ENCODE results near the gene EVL. TPM values are rescaled to one million over a fixed set of nuclear protein-coding genes. Genes with fewer than 3 reads are reported as not detected.

The EVL gene
- polyA plus RNA-seq, 3 donors: 35.3 to 37.8 (median 36.5) TPM

DNA sequence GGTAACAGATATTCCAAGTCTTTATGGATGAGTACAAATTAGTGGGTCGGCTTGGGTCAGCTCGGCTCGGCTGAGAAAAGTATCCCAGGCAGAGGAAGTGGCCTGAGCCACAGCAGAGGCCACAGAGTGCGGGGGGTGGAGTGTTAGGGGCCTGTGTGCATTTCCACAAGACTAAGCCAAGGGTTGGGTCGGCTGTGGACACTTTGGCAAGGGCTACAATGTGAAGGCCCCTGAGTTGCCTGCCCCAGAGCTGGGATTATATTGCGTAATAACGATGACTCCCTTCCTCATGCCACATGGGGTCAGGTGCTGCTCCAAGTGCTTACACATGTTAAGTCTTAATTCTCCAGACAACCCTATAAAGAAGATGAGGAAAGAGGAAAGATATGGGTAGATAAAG is 11.4 kb downstream of the EVL start:
- WGBS, 3 donors: 37 to 78% (median 41%) methylated on average over 7 of the region's 7 CpGs

GRCh38 chr14:100077441-100077840 is 12.2 kb downstream of the EVL start:
- no peak overlapping the region for H3K27ac ChIP-seq (ENCODE audit: low read depth, low read length)
- 96% methylated on average over 9 of the region's 9 CpGs for WGBS, 3 donors

More for the DNA sequence above, 11.4 kb downstream of the EVL start:
- no peak overlapping the region for H3K27ac ChIP-seq (ENCODE audit: low read depth, low read length)

GRCh38 chr14:100078216-100078803 is 13.1 kb downstream of the EVL start:
- 61 to 81% (median 67%) methylated on average over 10 of the region's 10 CpGs for WGBS, 3 donors
- H3K27ac ChIP-seq (ENCODE audit: low read depth, low read length): no peak overlapping the region

DNA sequence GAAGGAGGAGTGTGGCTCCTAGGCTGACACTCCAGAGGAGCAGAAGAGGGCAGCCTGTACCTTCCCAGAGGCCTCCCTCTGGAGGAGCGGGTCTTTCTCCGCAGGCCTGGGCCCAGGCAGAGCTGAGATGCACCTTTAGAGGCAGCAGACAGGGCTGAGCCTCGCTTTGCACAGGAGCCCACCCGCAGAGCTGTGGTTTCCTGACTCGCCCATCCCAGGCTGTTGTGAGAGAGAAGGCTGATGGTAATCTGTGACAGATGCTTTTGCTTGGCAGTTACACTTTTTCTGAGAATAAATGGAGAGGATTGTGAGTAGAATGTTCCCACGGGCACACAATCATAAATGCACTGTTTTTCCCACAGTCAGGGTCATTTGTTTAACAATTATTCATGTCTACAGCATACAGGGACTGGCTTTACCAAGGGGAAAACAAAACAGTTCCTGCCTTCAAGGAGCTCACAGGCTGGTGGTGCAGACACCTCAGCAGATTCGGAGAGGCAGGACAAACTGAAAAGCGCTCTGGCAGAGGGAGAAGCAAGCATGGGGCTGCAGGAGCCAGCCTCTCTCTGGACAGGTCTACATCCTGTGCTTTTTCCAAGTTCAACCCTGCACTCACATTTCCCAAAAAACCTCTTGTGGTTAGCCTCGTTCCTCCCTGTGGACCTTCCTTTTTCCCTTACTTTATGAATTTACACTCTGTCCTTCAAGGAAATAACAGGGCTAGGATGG is 13.9 kb downstream of the EVL start:
- WGBS, 3 donors: 43 to 71% (median 45%) methylated on average over 9 of the region's 9 CpGs
- H3K27ac ChIP-seq (ENCODE audit: low read depth, low read length): no peak overlapping the region

GRCh38 chr14:100079726-100080005 is 14.4 kb downstream of the EVL start:
- no peak overlapping the region for H3K27ac ChIP-seq (ENCODE audit: low read depth, low read length)
- 69 to 82% (median 71%) methylated on average over 5 of the region's 5 CpGs for WGBS, 3 donors

GRCh38 chr14:100080206-100080605 is 15.0 kb downstream of the EVL start:
- 86 to 93% (median 91%) methylated on average over 5 of the region's 5 CpGs for WGBS, 3 donors
- H3K27ac ChIP-seq (ENCODE audit: low read depth, low read length): no peak overlapping the region

DNA sequence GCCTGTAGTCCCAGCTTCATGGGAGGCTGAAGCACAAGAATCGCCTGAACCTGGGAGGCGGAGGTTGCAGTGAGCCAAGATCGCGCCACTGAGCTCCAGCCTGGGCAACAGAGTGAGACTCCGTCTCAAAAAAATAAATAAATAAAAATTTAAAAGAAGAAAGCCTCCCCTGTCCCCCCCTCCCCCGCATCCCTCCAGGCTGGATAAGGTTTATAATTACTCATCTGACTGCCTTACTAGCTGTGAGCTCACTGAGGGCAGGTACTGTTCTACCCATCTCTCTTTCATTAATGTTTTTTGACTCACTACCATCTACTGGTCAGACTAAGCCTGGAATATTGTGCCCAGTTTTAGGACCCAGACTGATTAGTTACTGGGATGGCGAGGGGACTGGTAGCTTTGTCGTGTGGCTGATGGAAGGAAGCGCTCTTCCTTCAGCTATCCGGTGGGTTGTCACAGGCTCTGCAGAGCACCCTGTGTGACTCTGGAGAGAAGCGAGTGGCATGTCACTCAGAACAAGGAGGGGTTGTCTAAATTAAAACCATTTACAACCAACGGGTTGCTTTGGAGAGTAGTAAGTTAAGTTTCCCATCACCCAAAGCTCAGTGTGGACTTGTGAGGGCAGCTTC is 16.9 kb downstream of the EVL start:
- WGBS, 3 donors: 82 to 94% (median 84%) methylated on average over 12 of the region's 12 CpGs
- no peak overlapping the region for H3K27ac ChIP-seq (ENCODE audit: low read depth, low read length)

DNA sequence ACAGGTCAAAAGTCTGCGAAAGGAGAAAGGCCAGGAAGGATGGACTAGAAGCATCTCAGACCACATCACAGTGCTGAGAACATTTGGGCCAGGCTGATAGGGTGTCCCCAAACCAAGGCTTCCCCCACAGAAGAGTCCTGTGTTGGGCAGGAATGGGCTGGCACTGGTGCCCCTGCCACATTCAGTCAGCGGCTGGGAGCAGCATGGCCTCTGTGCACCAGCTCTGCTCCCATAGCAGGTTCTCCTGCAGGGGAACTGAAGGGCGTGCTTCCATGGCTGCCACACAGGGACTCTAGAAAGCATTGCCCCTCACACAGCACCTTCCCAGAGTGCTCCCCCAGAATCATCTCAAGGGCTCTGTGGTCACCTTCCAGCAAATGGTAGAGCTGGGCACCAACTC is 17.5 kb downstream of the EVL start:
- no peak overlapping the region for H3K27ac ChIP-seq (ENCODE audit: low read depth, low read length)
- WGBS, 3 donors: 87 to 98% (median 89%) methylated on average over 3 of the region's 3 CpGs

- H3K27ac ChIP-seq (ENCODE audit: low read depth, low read length): no peak overlapping the region
- 67 to 82% (median 79%) methylated on average over 2 of the region's 2 CpGs for WGBS, 3 donors
Measured at GRCh38 chr14:100083706-100084105, 18.5 kb downstream of the EVL start.

- 93 to 96% (median 96%) methylated on average over 10 of the region's 10 CpGs for WGBS, 3 donors
Measured at GRCh38 chr14:100084591-100084990, 19.4 kb downstream of the EVL start.

DNA sequence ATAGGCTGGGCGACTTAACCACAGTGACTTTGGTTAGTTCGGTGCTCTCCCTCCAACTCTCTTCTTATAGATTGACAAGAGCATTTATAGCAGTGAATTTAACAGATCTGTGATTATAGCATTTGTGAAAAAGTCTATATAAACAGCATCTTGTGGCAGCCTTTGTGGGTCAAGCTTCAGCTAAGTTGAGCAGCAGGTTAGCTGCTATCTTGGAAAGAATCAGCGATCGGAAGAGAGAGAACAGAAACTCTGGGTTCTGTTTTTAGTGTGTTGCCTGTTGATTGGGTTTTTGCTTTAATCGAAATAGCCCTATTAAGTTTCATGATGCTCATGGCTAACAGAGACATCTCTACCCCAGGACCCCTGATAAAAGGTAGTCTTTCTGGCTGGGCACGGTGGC is 20.2 kb downstream of the EVL start:
- 95 to 97% (median 95%) methylated on average over 6 of the region's 6 CpGs for WGBS, 3 donors
- H3K27ac ChIP-seq (ENCODE audit: low read depth, low read length): no peak overlapping the region

More at GRCh38 chr14:100084591-100084990, 19.4 kb downstream of the EVL start:
- no peak overlapping the region for H3K27ac ChIP-seq (ENCODE audit: low read depth, low read length)

- H3K27ac ChIP-seq (ENCODE audit: low read depth, low read length): no peak overlapping the region
- WGBS, 3 donors: 58 to 95% (median 66%) methylated on average over 5 of the region's 5 CpGs
Measured at GRCh38 chr14:100086361-100086760, 21.1 kb downstream of the EVL start.

DNA sequence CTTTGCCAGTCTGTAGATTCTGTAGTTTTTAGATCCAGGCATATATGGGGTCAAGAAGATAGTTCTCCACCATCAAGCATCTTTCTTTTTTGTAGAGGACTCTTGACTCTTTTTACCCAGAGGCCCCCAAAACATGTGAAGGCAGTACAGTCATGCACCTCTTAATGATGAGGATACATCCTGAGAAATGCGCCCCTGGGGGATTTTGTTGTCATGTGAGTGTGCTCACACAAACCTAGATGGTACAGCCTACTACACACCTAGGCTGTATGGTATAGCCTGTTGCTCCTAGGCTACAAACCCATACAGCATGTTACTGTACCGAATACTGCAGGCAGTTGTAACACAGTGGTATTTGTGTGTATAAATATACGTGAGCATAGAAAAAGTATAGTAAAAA is 23.0 kb downstream of the EVL start:
- H3K27ac ChIP-seq (ENCODE audit: low read depth, low read length): no peak overlapping the region
- WGBS, 3 donors: 94 to 96% (median 95%) methylated on average over 3 of the region's 3 CpGs

DNA sequence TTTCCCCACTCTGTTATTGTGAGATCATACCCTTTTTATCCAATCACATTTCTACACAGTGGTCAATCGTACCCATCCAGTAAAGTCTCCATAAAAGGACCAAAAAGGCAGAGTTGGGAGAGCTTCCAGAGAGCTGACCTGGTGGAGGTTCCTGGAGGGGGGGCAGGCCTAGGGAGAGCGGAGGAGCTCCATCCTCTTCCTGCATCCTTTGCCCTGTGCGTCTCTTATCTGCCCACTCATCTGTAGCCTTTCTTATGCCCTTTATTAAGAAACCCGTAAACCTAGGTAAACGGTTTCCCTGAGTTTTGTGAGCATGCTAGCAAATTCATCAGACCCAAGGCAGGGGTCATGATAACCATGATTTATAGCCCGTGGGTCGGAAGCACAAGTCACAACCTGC is 26.2 kb downstream of the EVL start:
- WGBS, 3 donors: 87 to 93% (median 90%) methylated on average over 7 of the region's 7 CpGs
- H3K27ac ChIP-seq (ENCODE audit: low read depth, low read length): no peak overlapping the region

DNA sequence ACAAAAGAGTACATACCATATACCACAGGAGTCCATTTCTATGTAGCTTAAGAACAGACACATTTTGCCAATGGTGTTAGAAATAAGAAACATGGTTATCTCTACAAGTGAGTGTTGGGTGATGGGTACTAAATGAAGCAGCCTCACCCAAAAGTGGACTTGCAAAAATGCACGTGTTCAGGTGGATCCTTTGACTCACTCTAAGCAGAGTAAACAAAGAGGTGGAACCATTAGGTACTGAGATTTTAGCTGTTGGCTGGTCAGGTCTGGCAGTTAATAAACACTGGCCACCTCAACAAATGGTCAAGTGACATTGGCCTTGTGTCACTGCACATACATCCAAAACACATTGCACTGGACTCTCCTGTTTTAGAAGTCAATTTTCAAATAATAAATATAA is 27.6 kb downstream of the EVL start:
- no peak overlapping the region for H3K27ac ChIP-seq (ENCODE audit: low read depth, low read length)
- whole genome bisulfite sequencing, 3 donors: 47 to 80% (median 75%) methylated on average over 1 of the region's 1 CpG

DNA sequence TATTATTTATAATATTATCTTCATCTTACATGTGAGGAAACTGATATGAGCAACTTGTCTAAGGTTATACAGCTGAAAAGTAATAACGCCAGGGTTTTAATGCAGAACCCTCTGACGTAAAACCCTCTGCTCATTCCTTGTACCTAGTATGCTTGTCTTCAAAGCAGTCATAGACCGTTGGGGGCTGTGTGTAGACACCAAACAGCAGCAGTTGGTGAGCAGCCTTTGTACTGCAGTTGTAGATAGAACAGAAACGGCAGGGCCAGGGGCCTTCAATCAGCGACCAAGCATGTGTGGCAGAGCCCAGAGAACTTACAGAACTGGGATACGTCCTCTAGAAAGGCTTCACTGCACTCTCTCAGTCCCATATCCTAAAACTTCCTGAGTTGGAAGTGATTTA is 28.1 kb downstream of the EVL start:
- no peak overlapping the region for H3K27ac ChIP-seq (ENCODE audit: low read depth, low read length)
- WGBS, 3 donors: 83 to 92% (median 92%) methylated on average over 6 of the region's 6 CpGs

DNA sequence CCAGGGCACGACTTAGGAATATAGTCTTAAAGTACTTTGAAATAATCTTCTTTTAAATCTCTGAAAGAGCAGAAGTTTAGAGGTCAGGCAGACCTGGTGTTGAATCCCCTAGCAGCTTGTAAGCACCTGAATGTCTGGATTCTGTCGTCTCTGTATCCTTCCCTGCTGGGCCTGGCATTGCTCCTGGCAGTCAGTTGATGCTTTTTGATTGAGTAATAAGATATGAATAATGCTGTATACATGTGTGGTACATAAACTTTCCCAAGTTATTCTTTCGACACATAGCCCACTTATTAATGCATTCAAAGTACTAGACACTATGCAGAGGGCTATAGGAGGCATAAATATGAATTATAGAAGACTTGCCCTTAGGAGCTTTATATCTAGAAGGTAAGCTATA is 31.4 kb downstream of the EVL start:
- 87 to 91% (median 90%) methylated on average over 3 of the region's 3 CpGs for WGBS, 3 donors
- no peak overlapping the region for H3K27ac ChIP-seq (ENCODE audit: low read depth, low read length)

- 89 to 95% (median 94%) methylated on average over 8 of the region's 8 CpGs for WGBS, 3 donors
- no peak overlapping the region for H3K27ac ChIP-seq (ENCODE audit: low read depth, low read length)
Measured at GRCh38 chr14:100098171-100098570, 32.9 kb downstream of the EVL start.

GRCh38 chr14:100100032-100100703 is 34.9 kb downstream of the EVL start:
- WGBS, 3 donors: 85 to 91% (median 89%) methylated on average over 14 of the region's 14 CpGs
- no peak overlapping the region for H3K27ac ChIP-seq (ENCODE audit: low read depth, low read length)
